GM12878 (cell line): ENCODE results near the gene SERPINB8. TPM values are rescaled to one million over a fixed set of nuclear protein-coding genes. Genes with fewer than 3 reads are reported as not detected.

Experiments used
- ATAC-seq: fragments of 200-7000 bp; cut with Tn5 transposase; 3 replicates; pipeline ENCODE4 v1.9.1; 2020; ENCODE audit warnings: mild to moderate bottlenecking, moderate library complexity
- BruUV-seq: library from RNA; stranded (reverse); fragments of 400-500 nt; replicated peaks from 2 replicates; lab custom pipeline; 2021; lab: Mats Ljungman, UMichigan
- CTCF ChIA-PET: fragments of 300-600 bp; sonication (Branson Sonifier 250); formaldehyde crosslinking; extraction: SDS; loops from one replicate; lab custom pipeline; 2021; ENCODE audit warnings: inconsistent platforms; lab: Yijun Ruan, JAX
- POLR2A ChIA-PET: fragments of 350-600 bp; formaldehyde crosslinking; extraction: SDS; loops from one replicate; lab custom pipeline; 2021; ENCODE audit warnings: inconsistent platforms; lab: Charles Lee
- RAD21 ChIA-PET: fragments of 300-600 bp; sonication (Branson Sonifier 250); formaldehyde crosslinking; loops from one replicate; lab custom pipeline; 2023; ENCODE audit warnings: antibody characterized with exemption; ENCODE audit not compliant: unreplicated experiment; lab: Charles Lee
- SMC1A ChIA-PET: fragments of 300-600 bp; sonication (Branson Sonifier 250); formaldehyde crosslinking; loops from one replicate; lab custom pipeline; 2023; ENCODE audit not compliant: unreplicated experiment, uncharacterized antibody; lab: Charles Lee
- DNase-seq: peaks from one replicate; pipeline ENCODE4 v3.0.0-alpha.2; 2011; ENCODE audit warnings: low read depth, low spot score
- FAIRE-seq: peaks from 3 replicates; lab custom pipeline; 2011; peaks lifted over from hg19 to GRCh38; lab: Jason Lieb, UNC
- H2AFZ ChIP-seq: 2 replicates; pipeline ENCODE4 v1.6.0; 2011; ENCODE audit warnings: low read depth, low read length, control low read depth; ENCODE audit not compliant: control insufficient read depth
- H3K27ac ChIP-seq: 2 replicates; pipeline ENCODE4 v1.5.1; 2011; ENCODE audit warnings: control low read depth; ENCODE audit not compliant: control insufficient read depth, insufficient read depth
- H3K27me3 ChIP-seq, 2 experiments: replicated peaks in 1 of 2; 2 replicates each; pipeline versions ENCODE4 v1.6.0 to v1.6.1; 2011; ENCODE audit warnings: low read length in 1 of 2; ENCODE audit not compliant: control insufficient read depth in 2 of 2, insufficient read depth in 2 of 2
- H3K36me3 ChIP-seq, 2 experiments: 2 replicates each; pipeline ENCODE4 v1.5.1; 2011; ENCODE audit warnings: low read length in 1 of 2; ENCODE audit not compliant: control insufficient read depth in 2 of 2, insufficient read depth in 2 of 2
- H3K4me1 ChIP-seq: 2 replicates; pipeline ENCODE4 v1.6.1; 2011; ENCODE audit warnings: mild to moderate bottlenecking, low read length, moderate library complexity, mixed read lengths; ENCODE audit not compliant: control insufficient read depth, insufficient read depth
- H3K4me2 ChIP-seq: 2 replicates; pipeline ENCODE4 v1.6.0; 2011; ENCODE audit warnings: control low read depth; ENCODE audit not compliant: control insufficient read depth, insufficient read depth
- H3K4me3 ChIP-seq: fragments of 200-600 bp; sonication (generic); 2 replicates; pipeline ENCODE4 v1.5.1; 2016
- H3K79me2 ChIP-seq: 2 replicates; pipeline ENCODE4 v1.6.0; 2011; ENCODE audit warnings: low read length; ENCODE audit not compliant: control insufficient read depth, insufficient read depth
- H3K9ac ChIP-seq: 2 replicates; pipeline ENCODE4 v1.8.0; 2011; ENCODE audit warnings: low read length, control low read depth, mixed read lengths; ENCODE audit not compliant: control insufficient read depth, insufficient read depth
- H3K9me3 ChIP-seq: replicated peaks from 3 replicates; pipeline ENCODE4 v1.5.1; 2011; ENCODE audit warnings: mild to moderate bottlenecking, low read length; ENCODE audit not compliant: control insufficient read depth, insufficient read depth
- H4K20me1 ChIP-seq: 2 replicates; pipeline ENCODE4 v1.6.0; 2011; ENCODE audit not compliant: control insufficient read depth, insufficient read depth
- ASH2L ChIP-seq: fragments of 300-600, 200-600 bp; sonication (generic); IDR thresholded peaks from 2 replicates; pipeline ENCODE4 v1.6.1; 2017; ENCODE audit warnings: low read depth, mild to moderate bottlenecking, borderline replicate concordance
- CREM ChIP-seq: IDR thresholded peaks from 2 replicates; pipeline ENCODE4 v1.6.1; 2014; ENCODE audit warnings: antibody characterized with exemption, low read depth
- GATAD2B ChIP-seq: fragments of 450-650 bp; conservative IDR thresholded peaks from 2 replicates; pipeline ENCODE4 v1.6.1; 2017; ENCODE audit warnings: low read depth, mild to moderate bottlenecking, moderate library complexity
- IKZF1 ChIP-seq: fragments of 450-650 bp; conservative IDR thresholded peaks from 2 replicates; pipeline ENCODE4 v1.6.1; 2017; ENCODE audit warnings: antibody characterized with exemption, mild to moderate bottlenecking
- IRF4 ChIP-seq: IDR thresholded peaks from 2 replicates; pipeline ENCODE4 v1.6.1; 2011; ENCODE audit warnings: low read depth, low read length
- JUNB ChIP-seq: IDR thresholded peaks from 2 replicates; pipeline ENCODE4 v1.6.1; 2016; ENCODE audit warnings: antibody characterized with exemption, mild to moderate bottlenecking
- NR2C2 ChIP-seq: IDR thresholded peaks from 2 replicates; pipeline ENCODE4 v1.6.1; 2011; ENCODE audit warnings: borderline replicate concordance, low read depth; ENCODE audit not compliant: control insufficient read depth, insufficient read length
- RAD51 ChIP-seq: fragments of 450-650 bp; IDR thresholded peaks from 2 replicates; pipeline ENCODE4 v1.6.1; 2016; ENCODE audit warnings: moderate library complexity, mild to moderate bottlenecking, inconsistent platforms
- SMARCA5 ChIP-seq: fragments of 450-650 bp; IDR thresholded peaks from 2 replicates; pipeline ENCODE4 v1.6.1; 2017; ENCODE audit warnings: mild to moderate bottlenecking
- SPI1 ChIP-seq: IDR thresholded peaks from 2 replicates; pipeline ENCODE4 v1.6.1; 2011; ENCODE audit warnings: low read depth, mild to moderate bottlenecking, low read length, moderate library complexity, borderline replicate concordance; ENCODE audit not compliant: insufficient read depth
- SRF ChIP-seq, 2 experiments: IDR thresholded peaks; 2 replicates each; pipeline ENCODE4 v1.6.1; 2011; ENCODE audit warnings: low read depth in 2 of 2, low read length in 2 of 2, mild to moderate bottlenecking in 1 of 2, moderate library complexity in 1 of 2
- TCF12 ChIP-seq: IDR thresholded peaks from 2 replicates; pipeline ENCODE4 v1.6.1; 2011; ENCODE audit warnings: low read depth, mild to moderate bottlenecking, low read length
- TCF3 ChIP-seq: IDR thresholded peaks from 2 replicates; pipeline ENCODE4 v1.6.1; 2012; ENCODE audit warnings: low read depth, mild to moderate bottlenecking, low read length, borderline replicate concordance; ENCODE audit not compliant: insufficient read depth
- YY1 ChIP-seq: IDR thresholded peaks from 2 replicates; pipeline ENCODE4 v1.6.1; 2011; ENCODE audit warnings: low read depth, mild to moderate bottlenecking, low read length
- ZNF217 ChIP-seq: fragments of 450-650 bp; IDR thresholded peaks from 2 replicates; pipeline ENCODE4 v1.6.1; 2017; ENCODE audit warnings: antibody characterized with exemption, mild to moderate bottlenecking
- WGBS: methylation state at CpG from one replicate; pipeline ENCODE4 v1.1.6; 2016; ENCODE audit warnings: low lambda C conversion rate; ENCODE audit not compliant: insufficient replicate concordance, insufficient coverage; ENCODE audit errors: missing lambda C conversion rate; 5-methylcytosine and 5-hydroxymethylcytosine counted together
- in situ Hi-C: fragments of 300-500 bp; cut with MboI; formaldehyde crosslinking; loops from 9 replicates; pipeline ENCODE4 v1.14.3; 2018; ENCODE audit warnings: mixed read lengths
- intact Hi-C: fragments of 100-400 bp; cut with micrococcal nuclease; formaldehyde crosslinking; loops from one replicate; pipeline ENCODE4 v1.14.2; 2022; ENCODE audit not compliant: unreplicated experiment
- polyA plus RNA-seq, 11 experiments: library from polyadenylated mRNA; depleted of rRNA in 4 of 11; unstranded in 6 of 11; stranded (reverse) in 5 of 11; fragments of >200 nt; fragmentation: Nextera tagmentation in 4 of 11; fragmentation: Illumina TruSeq in 1 of 11; extraction: Ambion mirVana in 4 of 11; extraction: Trizol in 1 of 11; gene quantifications; 1 replicate in 1 of 11; 2 replicates in 10 of 11; pipeline versions ENCODE4 v1.2.1 to v1.2.3, GENCODE V29; 2011 to 2016; ENCODE audit warnings: inconsistent platforms in 2 of 11, missing spikeins in 2 of 11, low read depth in 1 of 11
- total RNA-seq, 4 experiments: library from RNA; depleted of rRNA in 3 of 4; stranded (reverse); fragments of >200 nt in 3 of 4; fragmentation: Illumina TruSeq in 1 of 4; extraction: Trizol in 1 of 4; gene quantifications; 2 replicates each; pipeline versions ENCODE4 v1.2.1 to v1.2.3, GENCODE V29; 2013 to 2021
- TF ChIP-seq, protein P1 (sequence below): IDR thresholded peaks from 2 replicates; pipeline ENCODE4 v1.6.1; 2012; ENCODE audit warnings: mild to moderate bottlenecking, low read depth, low read length
- TF ChIP-seq, protein P2 (sequence below): fragments of 450-650 bp; IDR thresholded peaks from 2 replicates; pipeline ENCODE4 v1.6.1; 2016; ENCODE audit warnings: mild to moderate bottlenecking

SERPINB8 gene
- total and polyA plus RNA-seq, 10 of the 15 experiments (the other 5 are each of a cell fraction or from before 2014, with no cell fraction given): 8.1 to 31.5 (median 16.7) TPM

DNA sequence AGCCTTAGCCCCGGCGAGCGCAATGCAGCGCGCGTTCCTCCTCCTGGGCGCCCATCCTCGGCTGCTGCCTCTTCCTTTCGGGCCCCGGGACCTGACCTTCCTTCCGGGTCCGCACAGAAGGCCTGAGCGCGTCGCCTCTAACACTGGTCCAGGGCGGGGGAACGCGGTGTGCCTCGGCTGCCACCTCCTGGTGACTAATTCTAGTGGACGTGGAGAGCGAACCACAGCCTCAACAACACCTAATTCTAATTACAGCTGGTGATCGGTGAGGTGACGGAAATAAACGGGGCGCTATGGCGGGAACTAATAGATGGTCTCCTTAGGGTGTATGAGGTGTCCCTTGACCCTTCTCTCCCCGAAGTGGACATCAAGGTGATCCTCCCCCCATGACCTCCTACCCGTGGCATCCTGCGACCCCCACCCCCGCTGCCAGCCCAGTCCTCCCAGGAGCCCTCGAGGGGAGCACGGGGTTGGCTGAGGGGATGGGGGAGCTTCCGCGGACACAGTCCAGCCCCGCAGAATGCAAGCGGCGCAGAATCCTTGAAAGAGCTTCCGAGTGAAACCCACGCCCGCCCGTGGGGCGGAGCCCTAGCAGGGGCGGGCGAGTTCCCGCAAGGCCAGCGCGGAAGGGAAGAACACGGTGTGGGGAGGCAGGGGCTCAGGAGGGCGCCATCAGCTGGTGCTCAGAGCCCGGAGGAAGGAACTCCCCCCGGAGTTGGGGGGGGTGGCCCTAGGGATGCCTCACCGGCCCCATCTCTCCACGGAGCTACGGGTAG is 33.5 kb upstream of the SERPINB8 start (continued):
- TF ChIP-seq YY1 (peak; percentile 75), SMARCA5 (peak; percentile 78), NR2C2 (no peak)

- Histone ChIP-seq H2AFZ (peak overlapping the region; percentile 80), H3K27me3 (no peaks in the 10 kb centered on the region), H3K27ac (no peak overlapping the region), H3K9me3 (no peaks in the 10 kb centered on the region), H3K4me1 (peaks cover 9% of the 10 kb centered on the region), H4K20me1 (no peaks in the 10 kb centered on the region), H3K79me2 (no peaks in the 10 kb centered on the region), H3K4me2 (peak overlapping the region; percentile 84), H3K4me3 (peak overlapping the region; percentile 73), H3K36me3 (no peaks in the 10 kb centered on the region), H3K9ac (peak overlapping the region; percentile 38)
- SMC1A ChIA-PET: interaction anchor here (0.6 to 6.9 kb wide), 32 partner anchors 8 to 420 kb away, joined by 3 to 105 read pairs (median 9); partner anchors contain the start of genes HMSD, SERPINB10 and SERPINB2
- FAIRE-seq (no peak), DNase-seq (no peak), ATAC-seq (peak; percentile 71)
- 3% methylated on average over 19 of the region's 19 CpGs for WGBS
- RAD21 ChIA-PET: interaction anchor here (0.9 to 5.5 kb wide), 29 partner anchors 10 to 421 kb away, joined by 3 to 69 read pairs (median 9); partner anchors contain the start of genes HMSD, SERPINB10 and SERPINB2
- CTCF ChIA-PET: interaction anchor here (0.6 to 7.2 kb wide), 42 partner anchors 9 to 426 kb away, joined by 3 to 185 read pairs (median 7); partner anchors contain the start of genes HMSD and SERPINB10
- POLR2A ChIA-PET: interaction anchor here (0.6 to 2.1 kb wide), 8 partner anchors 11 to 124 kb away, joined by 3 to 15 read pairs (median 3); partner anchors contain the start of genes SERPINB10 and SERPINB2
- in situ Hi-C loops (loop anchor here (5.0 kb wide), 1 partner anchor 45 kb away; no protein-coding TSS in a partner anchor), intact Hi-C loops (loop anchor here (1.0 kb wide), 5 partner anchors 42 to 419 kb away; no protein-coding TSS in a partner anchor)
- BruUV-seq: no TSS peak
- TF ChIP-seq IKZF1: peak; percentile 23; the same call in 1 of the 2 replicates
- no peak for TF ChIP-seq ZNF217
- TF ChIP-seq GATAD2B: peak; percentile 52
- TF ChIP-seq RAD51: no peak
- peak; percentile 68; the same call in 1 of the 2 replicates for TF ChIP-seq TCF12
- no peak for TF ChIP-seq SRF (IDR thresholded peaks at IDR 0.05; ENCODE audit: low read depth in 2 of 2, low read length in 2 of 2)
- peak; percentile 30; the same call in 1 of the 2 replicates for TF ChIP-seq CREM
- TF ChIP-seq, protein P1, sequence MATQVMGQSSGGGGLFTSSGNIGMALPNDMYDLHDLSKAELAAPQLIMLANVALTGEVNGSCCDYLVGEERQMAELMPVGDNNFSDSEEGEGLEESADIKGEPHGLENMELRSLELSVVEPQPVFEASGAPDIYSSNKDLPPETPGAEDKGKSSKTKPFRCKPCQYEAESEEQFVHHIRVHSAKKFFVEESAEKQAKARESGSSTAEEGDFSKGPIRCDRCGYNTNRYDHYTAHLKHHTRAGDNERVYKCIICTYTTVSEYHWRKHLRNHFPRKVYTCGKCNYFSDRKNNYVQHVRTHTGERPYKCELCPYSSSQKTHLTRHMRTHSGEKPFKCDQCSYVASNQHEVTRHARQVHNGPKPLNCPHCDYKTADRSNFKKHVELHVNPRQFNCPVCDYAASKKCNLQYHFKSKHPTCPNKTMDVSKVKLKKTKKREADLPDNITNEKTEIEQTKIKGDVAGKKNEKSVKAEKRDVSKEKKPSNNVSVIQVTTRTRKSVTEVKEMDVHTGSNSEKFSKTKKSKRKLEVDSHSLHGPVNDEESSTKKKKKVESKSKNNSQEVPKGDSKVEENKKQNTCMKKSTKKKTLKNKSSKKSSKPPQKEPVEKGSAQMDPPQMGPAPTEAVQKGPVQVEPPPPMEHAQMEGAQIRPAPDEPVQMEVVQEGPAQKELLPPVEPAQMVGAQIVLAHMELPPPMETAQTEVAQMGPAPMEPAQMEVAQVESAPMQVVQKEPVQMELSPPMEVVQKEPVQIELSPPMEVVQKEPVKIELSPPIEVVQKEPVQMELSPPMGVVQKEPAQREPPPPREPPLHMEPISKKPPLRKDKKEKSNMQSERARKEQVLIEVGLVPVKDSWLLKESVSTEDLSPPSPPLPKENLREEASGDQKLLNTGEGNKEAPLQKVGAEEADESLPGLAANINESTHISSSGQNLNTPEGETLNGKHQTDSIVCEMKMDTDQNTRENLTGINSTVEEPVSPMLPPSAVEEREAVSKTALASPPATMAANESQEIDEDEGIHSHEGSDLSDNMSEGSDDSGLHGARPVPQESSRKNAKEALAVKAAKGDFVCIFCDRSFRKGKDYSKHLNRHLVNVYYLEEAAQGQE: no peak
- TF ChIP-seq IRF4: 0 out of 2 replicates have a peak, but pooled peaks have one; percentile 34
- TF ChIP-seq, protein P2, sequence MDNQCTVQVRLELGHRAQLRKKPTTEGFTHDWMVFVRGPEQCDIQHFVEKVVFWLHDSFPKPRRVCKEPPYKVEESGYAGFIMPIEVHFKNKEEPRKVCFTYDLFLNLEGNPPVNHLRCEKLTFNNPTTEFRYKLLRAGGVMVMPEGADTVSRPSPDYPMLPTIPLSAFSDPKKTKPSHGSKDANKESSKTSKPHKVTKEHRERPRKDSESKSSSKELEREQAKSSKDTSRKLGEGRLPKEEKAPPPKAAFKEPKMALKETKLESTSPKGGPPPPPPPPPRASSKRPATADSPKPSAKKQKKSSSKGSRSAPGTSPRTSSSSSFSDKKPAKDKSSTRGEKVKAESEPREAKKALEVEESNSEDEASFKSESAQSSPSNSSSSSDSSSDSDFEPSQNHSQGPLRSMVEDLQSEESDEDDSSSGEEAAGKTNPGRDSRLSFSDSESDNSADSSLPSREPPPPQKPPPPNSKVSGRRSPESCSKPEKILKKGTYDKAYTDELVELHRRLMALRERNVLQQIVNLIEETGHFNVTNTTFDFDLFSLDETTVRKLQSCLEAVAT: no peak
- TF ChIP-seq JUNB: peak; percentile 49
- TF ChIP-seq SPI1: peak; percentile 73
- 0 out of 2 replicates have a peak, but pooled peaks have one; percentile 70 for TF ChIP-seq TCF3
- no peak for TF ChIP-seq ASH2L
Measured at GRCh38 chr18:63936932-63937393, 32.9 kb upstream of the SERPINB8 start.
